K562 (cell line): ENCODE data around the gene CTRB1. TPM values are rescaled to one million over a fixed set of nuclear protein-coding genes. Genes with fewer than 3 reads are reported as not detected.

ENCODE experiments used
- ATAC-seq: fragments of 200-7000 bp; cut with Tn5 transposase; 3 replicates; pipeline ENCODE4 v1.9.1; 2020; ENCODE audit warnings: moderate library complexity
- BruUV-seq: library from RNA; stranded (reverse); fragments of 400-500 nt; replicated peaks from 2 replicates; lab custom pipeline; 2021; lab: Mats Ljungman, UMichigan
- CTCF ChIA-PET: fragments of 300-600 bp; formaldehyde crosslinking; extraction: SDS; loops from one replicate; lab custom pipeline; 2021; ENCODE audit warnings: low intra/inter-chr PET ratio; lab: Yijun Ruan, JAX
- POLR2A ChIA-PET: fragments of 300-600, 350-650 bp; sonication (Branson Sonifier 250); formaldehyde crosslinking; extraction: SDS; loops from one replicate; lab custom pipeline; 2021; ENCODE audit warnings: antibody characterized with exemption, inconsistent platforms; lab: Yijun Ruan, JAX
- DNase-seq, 4 experiments: peaks; one replicate each; pipeline versions ENCODE4 v3.0.0 to v3.0.0-alpha.2; 2011 to 2018; ENCODE audit warnings: low spot score in 3 of 4, mixed read lengths in 3 of 4; ENCODE audit errors: extremely low read depth in 1 of 4
- FAIRE-seq: peaks from 2 replicates; lab custom pipeline; 2011; peaks lifted over from hg19 to GRCh38; lab: Jason Lieb, UNC
- H2AFZ ChIP-seq: 2 replicates; pipeline ENCODE4 v1.6.0; 2011; ENCODE audit warnings: low read depth, low read length, control low read depth, inconsistent platforms
- H3K27ac ChIP-seq: fragments of 200-600 bp; 3 replicates; pipeline ENCODE4 v1.8.0; 2011; ENCODE audit warnings: low read depth, mild to moderate bottlenecking, control low read depth, inconsistent platforms, low read length, moderate library complexity, mixed read lengths; ENCODE audit errors: extremely low read depth
- H3K27me3 ChIP-seq, 2 experiments: fragments of 300-600 bp in 1 of 2; 2 replicates in 1 of 2; 3 replicates in 1 of 2; pipeline versions ENCODE4 v1.6.0 to v1.8.0; 2011; ENCODE audit warnings: inconsistent platforms in 2 of 2, low read length in 2 of 2, mild to moderate bottlenecking in 1 of 2, mixed read lengths in 1 of 2, moderate library complexity in 1 of 2; ENCODE audit not compliant: control insufficient read depth in 2 of 2, insufficient read depth in 2 of 2
- H3K36me3 ChIP-seq: fragments of 300-600 bp; 3 replicates; pipeline ENCODE4 v1.8.0; 2011; ENCODE audit warnings: mild to moderate bottlenecking, low read length, inconsistent platforms; ENCODE audit not compliant: control insufficient read depth, insufficient read depth
- H3K4me1 ChIP-seq, 2 experiments: fragments of 200-600 bp in 1 of 2; replicated peaks in 1 of 2; 2 replicates in 1 of 2; 3 replicates in 1 of 2; pipeline versions ENCODE4 v1.5.1 to v1.8.0; 2011; ENCODE audit warnings: inconsistent platforms in 2 of 2, low read length in 2 of 2, mild to moderate bottlenecking in 1 of 2, mixed read lengths in 1 of 2, moderate library complexity in 1 of 2; ENCODE audit not compliant: control insufficient read depth in 2 of 2, insufficient read depth in 2 of 2
- H3K4me2 ChIP-seq: 2 replicates; pipeline ENCODE4 v1.6.1; 2011; ENCODE audit warnings: low read length, control low read depth, inconsistent platforms, mixed read lengths; ENCODE audit not compliant: insufficient read depth
- H3K4me3 ChIP-seq: fragments of 200-600 bp; sonication (generic), shearing (Covaris generic); 2 replicates; pipeline ENCODE4 v1.5.1; 2016; ENCODE audit warnings: control low read depth, inconsistent platforms
- H3K79me2 ChIP-seq: fragments of 200-600 bp; 3 replicates; pipeline ENCODE4 v1.8.0; 2011; ENCODE audit warnings: low read length, inconsistent platforms; ENCODE audit not compliant: control insufficient read depth, insufficient read depth
- H3K9ac ChIP-seq, 2 experiments: 2 replicates each; pipeline versions ENCODE4 v1.6.0 to v1.6.1; 2011; ENCODE audit warnings: low read depth in 2 of 2, low read length in 2 of 2, control low read depth in 1 of 2, inconsistent platforms in 1 of 2, mild to moderate bottlenecking in 1 of 2, mixed read lengths in 1 of 2; ENCODE audit not compliant: insufficient read depth in 1 of 2
- H3K9me1 ChIP-seq: one replicate; pipeline ENCODE4 v1.6.0; 2011; ENCODE audit warnings: inconsistent platforms, mild to moderate bottlenecking, low read length, moderate library complexity; ENCODE audit not compliant: control insufficient read depth, insufficient read depth
- H3K9me3 ChIP-seq: replicated peaks from 2 replicates; pipeline ENCODE4 v1.5.1; 2011; ENCODE audit warnings: low read depth, low read length, inconsistent platforms; ENCODE audit not compliant: control insufficient read depth, insufficient read depth
- H4K20me1 ChIP-seq: replicated peaks from 2 replicates; pipeline ENCODE4 v1.6.1; 2011; ENCODE audit warnings: low read length, inconsistent platforms, mixed read lengths; ENCODE audit not compliant: control insufficient read depth, insufficient read depth
- CHD2 ChIP-seq: IDR thresholded peaks from 2 replicates; pipeline ENCODE4 v1.6.1; 2011; ENCODE audit warnings: low read depth, low read length
- CTCF ChIP-seq, 3 experiments: IDR thresholded peaks in 2 of 3; conservative IDR thresholded peaks in 1 of 3; 2 replicates each; pipeline ENCODE4 v1.5.1; 2011 to 2012; ENCODE audit warnings: low read length in 3 of 3, mild to moderate bottlenecking in 3 of 3, control low read depth in 2 of 3, improper control_type of control experiment in 1 of 3, inconsistent platforms in 1 of 3, low read depth in 1 of 3, mixed read lengths in 1 of 3, moderate library complexity in 1 of 3; ENCODE audit not compliant: insufficient read depth in 2 of 3
- ZC3H11A ChIP-seq: IDR thresholded peaks from 2 replicates; pipeline ENCODE4 v1.6.1; 2012; ENCODE audit warnings: low read depth, low read length, improper control_type of control experiment
- ZNF740 ChIP-seq, 3 experiments: fragments of 200-800 bp in 1 of 3; sonication (Bioruptor generic) in 1 of 3; sonication (generic) in 1 of 3; formaldehyde crosslinking in 1 of 3; IDR thresholded peaks; 2 replicates each; pipeline versions ENCODE4 v1.6.1 to v1.8.0; 2016 to 2022; ENCODE audit warnings: mild to moderate bottlenecking in 2 of 3, missing compliant biosample characterization in 2 of 3, missing genetic modification characterization in 2 of 3, missing genetic modification reagents in 1 of 3
- WGBS: fragments of 100-300 bp; shearing (Covaris generic); methylation state at CpG from one replicate; pipeline ENCODE4 v1.1.6; 2016; ENCODE audit warnings: low coverage, mixed read lengths; ENCODE audit not compliant: insufficient coverage; ENCODE audit errors: missing lambda C conversion rate; 5-methylcytosine and 5-hydroxymethylcytosine counted together
- in situ Hi-C: fragments of 300-500 bp; cut with MboI; formaldehyde crosslinking; loops from 4 replicates; pipeline ENCODE4 v1.15.0; 2018; ENCODE audit warnings: inconsistent platforms, mixed read lengths
- intact Hi-C: fragments of 100-400 bp; cut with micrococcal nuclease; formaldehyde crosslinking; loops from 2 replicates; pipeline ENCODE4 v1.14.2; 2022
- polyA plus RNA-seq, 8 experiments: library from polyadenylated mRNA; depleted of rRNA in 4 of 8; stranded (reverse) in 5 of 8; unstranded in 3 of 8; fragments of >200 nt; fragmentation: Nextera tagmentation in 2 of 8; fragmentation: Illumina TruSeq in 1 of 8; extraction: Ambion mirVana in 2 of 8; extraction: Trizol in 1 of 8; gene quantifications; 2 replicates each; pipeline versions ENCODE4 v1.2.1 to v1.2.3, GENCODE V29; 2011 to 2014; ENCODE audit warnings: inconsistent platforms in 1 of 8, missing spikeins in 1 of 8
- total RNA-seq, 7 experiments: library from RNA; depleted of rRNA in 6 of 7; stranded (reverse); fragments of >200 nt in 6 of 7; fragmentation: Illumina TruSeq in 2 of 7; extraction: Trizol in 2 of 7; gene quantifications; 2 replicates each; pipeline versions ENCODE4 v1.2.1 to v1.2.3, GENCODE V29; 2011 to 2021; ENCODE audit warnings: low replicate concordance in 1 of 7
- TF ChIP-seq, protein P1 (sequence below): fragments of 450-650 bp; IDR thresholded peaks from 2 replicates; pipeline ENCODE4 v1.7.0; 2016; ENCODE audit warnings: borderline replicate concordance

Gene CTRB1
- total and polyA plus RNA-seq, 9 of the 15 experiments (the other 6 are each of a cell fraction or from before 2014, with no cell fraction given): 2.3 TPM; not detected in 8

GRCh38 chr16:75250089-75250808 is 31.5 kb downstream of the CTRB1 start:
- in situ Hi-C loops: no loop called here

More at GRCh38 chr16:75250089-75250808, 31.5 kb downstream of the CTRB1 start:
- H4K20me1 ChIP-seq: peaks cover 37% of the 10 kb centered on the region
- TF ChIP-seq CHD2: 0 out of 2 replicates have a peak, but pooled peaks have one; percentile 3
- 0 out of 6 replicates have a peak, but pooled peaks of 1 of the 3 experiments have one; percentile 1 for TF ChIP-seq CTCF (IDR thresholded peaks at IDR 0.05 in 2 of 3, conservative IDR thresholded peaks at IDR 0.05 in 1 of 3; ENCODE audit: insufficient read depth in 2 of 3, low read depth in 1 of 3, low read length in 3 of 3)
- TF ChIP-seq, protein P1, sequence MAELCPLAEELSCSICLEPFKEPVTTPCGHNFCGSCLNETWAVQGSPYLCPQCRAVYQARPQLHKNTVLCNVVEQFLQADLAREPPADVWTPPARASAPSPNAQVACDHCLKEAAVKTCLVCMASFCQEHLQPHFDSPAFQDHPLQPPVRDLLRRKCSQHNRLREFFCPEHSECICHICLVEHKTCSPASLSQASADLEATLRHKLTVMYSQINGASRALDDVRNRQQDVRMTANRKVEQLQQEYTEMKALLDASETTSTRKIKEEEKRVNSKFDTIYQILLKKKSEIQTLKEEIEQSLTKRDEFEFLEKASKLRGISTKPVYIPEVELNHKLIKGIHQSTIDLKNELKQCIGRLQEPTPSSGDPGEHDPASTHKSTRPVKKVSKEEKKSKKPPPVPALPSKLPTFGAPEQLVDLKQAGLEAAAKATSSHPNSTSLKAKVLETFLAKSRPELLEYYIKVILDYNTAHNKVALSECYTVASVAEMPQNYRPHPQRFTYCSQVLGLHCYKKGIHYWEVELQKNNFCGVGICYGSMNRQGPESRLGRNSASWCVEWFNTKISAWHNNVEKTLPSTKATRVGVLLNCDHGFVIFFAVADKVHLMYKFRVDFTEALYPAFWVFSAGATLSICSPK: no peak
- no peak for TF ChIP-seq ZC3H11A
- 0 out of 2 replicates have a peak, but pooled peaks have one; percentile 34 for TF ChIP-seq ZNF740 (CRISPR knock-in tag; IDR thresholded peaks at IDR 0.05)
- no peak for TF ChIP-seq ZNF740 (tag; IDR thresholded peaks at IDR 0.05)
- FAIRE-seq: no peak
- H3K27me3 ChIP-seq: no peaks in the 10 kb centered on the region
- H3K9ac ChIP-seq: peak overlapping the region; percentile 70 to 96
- H3K79me2 ChIP-seq: peaks cover 31% of the 10 kb centered on the region
- 19% methylated on average over 19 of the region's 29 CpGs for WGBS
- H3K4me3 ChIP-seq: peak overlapping the region; percentile 84
- H3K4me2 ChIP-seq: peak overlapping the region; percentile 81
- H3K9me1 ChIP-seq: no peaks in the 10 kb centered on the region
- ATAC-seq: no peak
- CTCF ChIA-PET: interaction anchor here (1.1 kb wide), 1 partner anchor 136 kb away, joined by 5 read pairs; no protein-coding TSS in a partner anchor
- no peaks in the 10 kb centered on the region for H3K9me3 ChIP-seq
- no peaks in the 10 kb centered on the region for H3K36me3 ChIP-seq
- peaks cover 10 to 76% of the 10 kb centered on the region in 2 experiments; a peak in 4 of 5 replicates for H3K4me1 ChIP-seq
- H2AFZ ChIP-seq: peak overlapping the region; percentile 82
- BruUV-seq: no TSS peak
- POLR2A ChIA-PET: interaction anchor here (0.5 to 1.0 kb wide), 6 partner anchors 11 to 278 kb away, joined by 3 to 5 read pairs (median 3); no protein-coding TSS in a partner anchor
- no peak for DNase-seq
- intact Hi-C loops: loop anchor here (5.0 kb wide), 2 partner anchors 72 to 137 kb away; no protein-coding TSS in a partner anchor
- peak overlapping the region; percentile 82; the same call in 1 of the 3 replicates for H3K27ac ChIP-seq
